GM12878 (cell line): ENCODE results near the gene LDB2.

Experiments
- CHD4 ChIP-seq: fragments of 200-600 bp; sonication (generic); IDR thresholded peaks from 2 replicates; pipeline ENCODE4 v1.6.1; 2016; ENCODE audit warnings: mild to moderate bottlenecking
- CTCF ChIP-seq, 3 experiments: IDR thresholded peaks in 2 of 3; conservative IDR thresholded peaks in 1 of 3; 2 replicates each; pipeline ENCODE4 v1.5.1; 2011; ENCODE audit warnings: low read depth in 3 of 3, low read length in 3 of 3, mild to moderate bottlenecking in 3 of 3, control low read depth in 2 of 3, moderate library complexity in 2 of 3, inconsistent platforms in 1 of 3, mixed read lengths in 1 of 3; ENCODE audit not compliant: control insufficient read depth in 2 of 3, insufficient read depth in 1 of 3; ENCODE audit errors: extremely low read depth in 1 of 3
- EP300 ChIP-seq, 2 experiments: fragments of 150-350 bp in 1 of 2; IDR thresholded peaks; 2 replicates each; pipeline ENCODE4 v1.6.1; 2011 to 2012; ENCODE audit warnings: low read depth in 2 of 2, low read length in 2 of 2, borderline replicate concordance in 1 of 2, improper control_type of control experiment in 1 of 2, inconsistent platforms in 1 of 2; ENCODE audit not compliant: control insufficient read depth in 1 of 2
- MAX ChIP-seq: IDR thresholded peaks from 2 replicates; pipeline ENCODE4 v1.6.1; 2012; ENCODE audit warnings: low read depth, low read length, improper control_type of control experiment
- MYC ChIP-seq: IDR thresholded peaks from 2 replicates; pipeline ENCODE4 v1.6.1; 2011; ENCODE audit warnings: mild to moderate bottlenecking, low read length, moderate library complexity, inconsistent platforms; ENCODE audit not compliant: insufficient read depth, insufficient replicate concordance, insufficient read length, severe bottlenecking
- REST ChIP-seq: IDR thresholded peaks from 2 replicates; pipeline ENCODE4 v1.6.1; 2012; ENCODE audit warnings: mild to moderate bottlenecking, low read depth, low read length
- SUZ12 ChIP-seq: fragments of 200-600 bp; sonication (generic); IDR thresholded peaks from one replicate; pipeline ENCODE4 v1.6.1; 2018; ENCODE audit warnings: antibody characterized with exemption, mild to moderate bottlenecking; ENCODE audit not compliant: unreplicated experiment
- USF2 ChIP-seq: IDR thresholded peaks from 2 replicates; pipeline ENCODE4 v1.6.1; 2011; ENCODE audit warnings: low read depth, low read length, improper control_type of control experiment, borderline replicate concordance
- YY1 ChIP-seq: IDR thresholded peaks from 2 replicates; pipeline ENCODE4 v1.6.1; 2011; ENCODE audit warnings: low read depth, mild to moderate bottlenecking, low read length

GRCh38 chr4:16641971-16642370, 256.5 kb downstream of the LDB2 start:
- TF ChIP-seq CTCF (IDR thresholded peaks at IDR 0.05 in 2 of 3, conservative IDR thresholded peaks at IDR 0.05 in 1 of 3; ENCODE audit: control insufficient read depth in 2 of 3, extremely low read depth in 1 of 3, insufficient read depth in 1 of 3, low read depth in 3 of 3, low read length in 3 of 3) (no peak), EP300 (IDR thresholded peaks at IDR 0.05; ENCODE audit: borderline replicate concordance in 1 of 2, control insufficient read depth in 1 of 2, low read depth in 2 of 2, low read length in 2 of 2) (no peak), REST (no peak), MYC (no peak), YY1 (no peak), CHD4 (no peak), MAX (no peak), USF2 (no peak), SUZ12 (no peak)
